Hematopoietic multipotent progenitor cell (in vitro differentiated cells): ENCODE measurements around the gene BRD9. TPM values are rescaled to one million over a fixed set of nuclear protein-coding genes. Genes with fewer than 3 reads are reported as not detected.
"Not testable (repeated sequence)": the region's sequence is repeated elsewhere in the genome, so short reads cannot be mapped to it uniquely, and the experiment has no call there.

Experiments used
- DNase-seq, 3 donors: peaks; one replicate each; pipeline ENCODE4 v3.0.0-alpha.2; 2011 to 2015; ENCODE audit warnings: low read depth in 2 of 3, low spot score in 2 of 3
- total RNA-seq: library from RNA; depleted of rRNA; stranded (reverse); fragments of >200 nt; gene quantifications from one replicate; pipeline ENCODE4 v1.2.3, GENCODE V29; 2012

Gene BRD9
- total RNA-seq, 1 donor = 34.2 TPM

DNA sequence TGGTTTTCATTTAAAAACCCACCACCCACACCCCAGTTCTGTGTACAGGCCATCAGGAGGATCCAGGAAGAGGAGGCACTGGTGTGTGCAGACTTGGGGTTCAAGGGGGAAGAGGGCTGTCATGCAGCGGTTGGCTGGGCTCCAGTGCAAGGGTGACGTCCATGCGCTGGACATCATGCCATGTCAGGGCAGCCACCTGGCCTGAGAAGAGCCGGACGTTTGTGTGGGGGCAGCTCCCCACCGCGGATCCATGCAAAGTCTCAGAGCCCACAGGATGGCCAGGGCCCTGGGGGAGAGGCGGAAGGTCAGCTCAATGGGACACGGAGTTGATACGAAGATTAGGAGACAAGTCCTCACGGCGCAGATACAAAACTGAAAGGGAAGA, 11.1 kb downstream of the BRD9 start:
- DNase-seq = no peak

GRCh38 chr5:880816-881550, 11.6 kb downstream of the BRD9 start:
- DNase-seq = no peak

DNA sequence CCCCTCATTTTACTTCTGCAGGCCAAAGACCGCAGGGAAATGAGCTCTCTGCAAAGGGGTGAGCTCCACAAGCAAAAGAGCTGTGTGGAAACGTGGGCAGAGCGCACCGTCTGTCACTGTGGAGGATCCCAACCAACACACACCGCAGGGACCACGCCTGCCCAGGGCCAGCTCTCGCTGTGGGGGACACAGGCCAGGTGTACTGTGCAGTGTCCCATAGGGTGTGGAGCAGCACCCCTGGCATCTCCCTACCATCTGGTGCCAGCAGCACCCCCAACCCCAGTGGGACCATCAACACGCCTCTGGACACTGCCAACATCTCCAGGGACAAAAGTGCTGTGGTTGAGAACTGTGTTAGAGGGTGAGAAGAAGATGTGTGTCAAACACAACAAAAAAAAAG, 13.9 kb downstream of the BRD9 start:
- not testable (repeated sequence) for DNase-seq

GRCh38 chr5:878125-878524, 14.5 kb downstream of the BRD9 start:
- no peak for DNase-seq

- DNase-seq = no peak
Observed at GRCh38 chr5:876398-877365, 15.9 kb downstream of the BRD9 start.

DNA sequence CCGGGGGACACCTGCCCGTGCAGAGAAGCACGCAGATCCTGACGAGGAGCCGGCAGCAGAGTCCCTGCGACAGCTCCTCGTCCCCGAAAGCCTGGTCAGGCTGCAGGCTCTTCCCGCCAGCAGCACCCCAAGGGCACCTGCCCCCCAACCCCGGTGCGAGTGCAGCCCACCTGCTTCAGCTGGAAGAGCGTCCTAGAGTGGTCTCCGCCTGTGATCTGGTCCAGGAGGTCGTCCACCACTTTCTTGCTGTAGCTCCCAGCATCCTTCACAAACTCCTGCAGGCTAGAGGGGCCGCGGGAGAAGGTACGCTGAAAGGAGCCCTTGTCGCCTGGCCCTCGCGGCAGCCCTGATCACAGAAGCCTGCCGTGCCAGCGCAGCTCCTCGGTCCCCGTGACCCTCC, 16.7 kb downstream of the BRD9 start:
- no peak for DNase-seq

DNA sequence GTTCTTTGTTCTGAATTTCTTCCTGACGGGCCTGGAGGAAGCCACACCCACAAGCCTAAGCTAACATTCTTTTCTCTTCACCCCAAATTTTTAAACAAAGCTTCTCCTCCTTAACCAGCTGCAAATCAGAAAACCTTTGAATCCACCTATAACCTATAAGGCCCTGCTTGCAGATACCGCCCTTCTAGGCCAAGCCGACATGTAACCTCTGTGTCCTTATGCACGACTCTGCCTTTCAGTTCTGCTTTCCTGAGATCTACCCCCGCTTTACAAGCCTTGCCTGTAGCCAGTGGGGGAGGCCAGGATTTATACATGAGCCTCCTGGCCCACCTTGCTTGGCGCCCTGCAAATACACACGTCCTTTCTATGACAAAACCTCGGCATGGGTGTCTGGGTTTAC, 19.3 kb downstream of the BRD9 start:
- DNase-seq = no peak

DNA sequence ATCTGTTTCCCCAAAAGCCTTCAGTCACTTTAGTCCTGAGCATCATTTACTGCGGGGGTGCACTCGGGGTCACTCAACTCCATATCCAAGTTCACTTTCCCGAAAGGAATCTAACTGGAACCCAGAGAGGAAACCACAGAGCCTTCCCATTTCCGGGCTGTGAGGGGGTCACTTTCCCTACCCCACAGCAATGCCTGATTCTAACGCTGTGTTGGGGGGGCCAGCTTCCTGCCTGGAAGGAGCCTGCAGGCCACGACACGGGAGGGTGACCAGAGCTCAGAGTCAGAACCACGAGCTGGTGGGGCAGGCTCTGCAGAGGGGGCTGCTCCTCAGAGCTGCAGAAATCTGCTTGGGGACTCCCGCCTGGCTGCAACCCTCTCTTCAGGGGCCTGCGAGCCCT, 20.3 kb downstream of the BRD9 start:
- DNase-seq = no peak

GRCh38 chr5:871596-872298, 20.9 kb downstream of the BRD9 start:
- DNase-seq = no peak

DNA sequence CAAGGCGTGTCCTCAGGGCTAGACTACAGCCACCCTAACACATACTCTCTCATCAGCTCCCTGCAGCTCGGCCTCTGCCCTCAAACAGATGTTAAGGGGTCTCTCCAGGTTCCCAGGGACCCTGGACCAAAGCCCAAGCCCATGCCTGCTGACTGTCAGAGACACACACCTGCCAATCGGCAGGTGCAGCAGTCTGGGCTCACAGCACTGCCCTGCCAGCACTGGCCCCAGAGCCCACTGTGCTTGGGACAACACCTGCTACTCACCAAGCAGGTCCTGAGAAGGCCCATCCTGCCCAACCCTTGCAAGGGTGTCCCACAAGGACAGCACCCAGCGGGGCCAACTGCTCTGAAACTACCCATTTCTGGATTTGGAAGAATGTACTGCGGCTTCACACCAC, 21.6 kb downstream of the BRD9 start:
- no peak for DNase-seq

GRCh38 chr5:868428-869135, 24.0 kb downstream of the BRD9 start:
- DNase-seq = no peak

- no peak for DNase-seq
Observed at GRCh38 chr5:867300-867870, 25.2 kb downstream of the BRD9 start.

DNA sequence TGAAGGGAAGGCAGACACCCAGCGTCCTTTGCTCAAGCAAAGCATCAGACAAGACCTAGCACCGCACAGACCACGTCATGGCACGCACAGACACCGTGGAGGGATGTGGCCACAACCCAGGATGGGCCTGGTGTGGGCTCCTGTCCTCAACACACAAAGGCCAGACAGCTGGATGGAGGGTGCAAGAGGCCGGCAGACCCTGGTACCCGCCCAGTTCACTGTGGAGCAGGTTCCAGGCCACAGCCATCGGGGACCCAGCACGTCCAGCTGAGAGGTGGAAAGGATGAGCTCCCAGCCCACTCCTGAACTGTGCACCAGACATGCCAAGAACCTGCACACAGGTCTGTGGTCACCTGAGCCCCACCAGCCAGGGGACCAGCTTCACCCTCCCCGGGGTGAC, 26.8 kb downstream of the BRD9 start:
- no peak for DNase-seq

GRCh38 chr5:865168-865521, 27.5 kb downstream of the BRD9 start:
- no peak for DNase-seq

GRCh38 chr5:864492-865167, 28.0 kb downstream of the BRD9 start:
- DNase-seq = no peak

GRCh38 chr5:863244-863805, 29.3 kb downstream of the BRD9 start:
- DNase-seq = no peak

DNA sequence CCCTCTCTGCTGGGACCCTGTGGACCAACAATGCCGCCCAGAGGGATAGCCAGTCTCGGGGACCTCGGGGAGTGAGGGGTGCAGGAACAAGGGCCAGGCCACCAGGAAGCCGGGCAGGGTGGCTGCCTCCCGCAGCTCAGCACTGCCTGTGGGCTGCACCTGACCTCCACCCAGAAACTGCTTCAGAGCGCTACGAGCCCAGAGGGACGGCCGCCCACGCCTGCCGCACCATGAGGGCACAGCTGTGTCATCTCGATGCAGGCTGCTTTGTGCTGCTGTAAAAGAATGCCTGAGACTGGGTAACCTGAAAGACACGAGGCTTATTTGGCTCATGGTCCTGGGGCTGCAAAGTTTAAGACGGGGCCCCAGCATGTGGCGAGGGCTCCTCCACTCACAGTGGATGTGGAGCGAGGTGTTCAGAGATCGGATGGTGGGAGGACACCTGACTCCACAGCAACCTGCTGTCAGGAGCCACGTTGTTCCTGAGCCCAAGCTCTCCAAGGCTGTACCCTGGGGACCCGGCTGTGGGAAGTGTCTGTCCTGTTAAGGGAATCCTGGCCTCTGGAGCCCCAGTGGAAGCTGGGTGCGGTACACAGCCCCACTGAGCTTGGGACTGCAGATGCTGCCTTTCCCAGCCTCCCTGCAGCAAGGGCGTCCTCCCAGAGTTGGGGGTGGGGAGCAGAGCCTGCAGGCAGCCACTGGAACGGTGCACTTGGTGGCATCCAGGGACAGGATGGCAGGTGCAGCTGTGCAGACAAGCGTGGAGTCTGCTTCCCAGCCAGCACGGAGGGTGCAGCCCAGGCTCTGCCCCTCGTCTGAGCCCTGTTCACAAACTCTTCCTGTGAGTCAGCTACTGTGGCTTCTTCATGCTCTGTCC, 30.0 kb downstream of the BRD9 start:
- DNase-seq = no peak
